MCF 10A (cell line): ENCODE results near the gene TRAPPC14. TPM values are rescaled to one million over a fixed set of nuclear protein-coding genes. Genes with fewer than 3 reads are reported as not detected.
A peak's percentile ranks its signal among the peaks of the same experiment; 100 is the strongest.

ENCODE experiments used
- BruUV-seq: library from RNA; stranded (reverse); fragments of 400-500 nt; replicated peaks from 2 replicates; lab custom pipeline; 2021; lab: Mats Ljungman, UMichigan
- CTCF ChIA-PET: fragments of 300-600 bp; sonication (Branson Sonifier 250); formaldehyde crosslinking; extraction: SDS; loops from one replicate; lab custom pipeline; 2021; ENCODE audit warnings: antibody characterized with exemption, inconsistent platforms; lab: Yijun Ruan, JAX
- POLR2A ChIA-PET: fragments of 300-600, 350-650 bp; sonication (Branson Sonifier 250); formaldehyde crosslinking; extraction: SDS; loops from one replicate; lab custom pipeline; 2020; ENCODE audit warnings: antibody characterized with exemption, inconsistent platforms; lab: Yijun Ruan, JAX
- DNase-seq: peaks from one replicate; pipeline ENCODE4 v3.0.0-alpha.2; 2018; ENCODE audit not compliant: unreplicated experiment
- H3K27ac Mint-ChIP-seq: one replicate; pipeline ENCODE4 v1.8.0; 2022; ENCODE audit warnings: mild to moderate bottlenecking, low read depth, mixed read lengths; ENCODE audit not compliant: unreplicated experiment
- H3K27me3 Mint-ChIP-seq: one replicate; pipeline ENCODE4 v1.8.0; 2022; ENCODE audit warnings: mixed read lengths; ENCODE audit not compliant: insufficient read depth, unreplicated experiment
- H3K36me3 Mint-ChIP-seq: one replicate; pipeline ENCODE4 v1.8.0; 2022; ENCODE audit warnings: mild to moderate bottlenecking, moderate library complexity, mixed read lengths; ENCODE audit not compliant: insufficient read depth, unreplicated experiment
- H3K4me1 Mint-ChIP-seq: one replicate; pipeline ENCODE4 v1.8.0; 2022; ENCODE audit warnings: mixed read lengths; ENCODE audit not compliant: insufficient read depth, unreplicated experiment
- H3K4me3 Mint-ChIP-seq: one replicate; pipeline ENCODE4 v1.8.0; 2022; ENCODE audit warnings: mild to moderate bottlenecking, moderate library complexity, mixed read lengths; ENCODE audit not compliant: unreplicated experiment
- H3K9me3 Mint-ChIP-seq: one replicate; pipeline ENCODE4 v1.8.0; 2022; ENCODE audit warnings: mixed read lengths; ENCODE audit not compliant: unreplicated experiment
- intact Hi-C: fragments of 100-400 bp; cut with micrococcal nuclease; formaldehyde crosslinking; loops from 2 replicates; pipeline ENCODE4 v1.14.1; 2022
- total RNA-seq: library from RNA; stranded (reverse); gene quantifications from 2 replicates; pipeline ENCODE4 v1.2.3, GENCODE V29; 2022
- TF ChIP-seq, protein P1 (sequence below): fragments of 200-600 bp; IDR thresholded peaks from one replicate; pipeline ENCODE4 v1.8.0; 2022; ENCODE audit warnings: antibody characterized with exemption, mild to moderate bottlenecking; ENCODE audit not compliant: unreplicated experiment

Gene TRAPPC14
- total RNA-seq, 1 experiment from 2014 or later = 21.7 TPM

DNA sequence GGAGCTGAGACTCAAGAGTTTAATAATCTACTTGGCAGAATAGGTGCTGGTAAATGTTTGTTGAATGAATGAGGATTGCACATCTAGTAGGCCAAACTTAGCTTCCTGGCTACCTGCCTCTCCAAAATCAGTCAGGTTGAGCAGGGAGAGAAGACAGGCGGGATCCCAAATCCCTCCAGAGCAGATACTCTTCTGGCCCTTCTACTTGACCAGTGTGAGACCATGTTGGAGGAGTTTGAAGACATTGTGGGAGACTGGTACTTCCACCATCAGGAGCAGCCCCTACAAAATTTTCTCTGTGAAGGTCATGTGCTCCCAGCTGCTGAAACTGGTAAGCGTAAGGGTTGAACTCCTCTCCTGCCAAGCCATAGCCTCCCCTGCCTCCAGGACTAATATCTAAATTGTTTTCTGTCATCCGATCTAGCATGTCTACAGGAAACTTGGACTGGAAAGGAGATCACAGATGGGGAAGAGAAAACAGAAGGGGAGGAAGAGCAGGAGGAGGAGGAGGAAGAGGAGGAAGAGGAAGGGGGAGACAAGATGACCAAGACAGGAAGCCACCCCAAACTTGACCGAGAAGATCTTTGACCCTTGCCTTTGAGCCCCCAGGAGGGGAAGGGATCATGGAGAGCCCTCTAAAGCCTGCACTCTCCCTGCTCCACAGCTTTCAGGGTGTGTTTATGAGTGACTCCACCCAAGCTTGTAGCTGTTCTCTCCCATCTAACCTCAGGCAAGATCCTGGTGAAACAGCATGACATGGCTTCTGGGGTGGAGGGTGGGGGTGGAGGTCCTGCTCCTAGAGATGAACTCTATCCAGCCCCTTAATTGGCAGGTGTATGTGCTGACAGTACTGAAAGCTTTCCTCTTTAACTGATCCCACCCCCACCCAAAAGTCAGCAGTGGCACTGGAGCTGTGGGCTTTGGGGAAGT, 34.0 kb downstream of the TRAPPC14 start:
- no TSS peak for BruUV-seq
- H3K4me3 Mint-ChIP-seq = peak overlapping the region; percentile 45
- CTCF ChIA-PET = interaction anchor here (0.6 kb wide), 1 partner anchor 8 kb away, joined by 4 read pairs; no protein-coding TSS in a partner anchor

DNA sequence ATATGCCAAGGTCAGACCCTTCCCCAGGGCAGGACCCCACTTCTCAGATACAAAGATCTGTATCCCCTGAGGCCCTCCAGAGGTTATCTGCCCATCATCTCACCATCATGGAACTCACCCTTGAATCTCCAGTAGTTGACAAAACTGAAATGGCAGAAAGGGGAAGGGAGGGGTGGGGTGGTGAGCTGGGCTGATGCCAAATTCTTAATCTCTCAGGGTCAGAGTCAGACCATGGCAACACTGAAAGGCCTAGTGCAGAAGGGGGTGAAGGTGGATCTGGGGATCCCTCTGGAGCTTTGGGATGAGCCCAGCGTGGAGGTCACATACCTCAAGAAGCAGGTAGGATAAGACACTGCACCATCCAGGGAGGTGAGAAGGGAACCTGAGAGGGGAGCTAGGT, 36.0 kb downstream of the TRAPPC14 start:
- Mint-ChIP-seq H3K36me3 (peaks cover 5% of the 10 kb centered on the region), H3K27me3 (no peaks in the 10 kb centered on the region), H3K4me1 (peaks cover 7% of the 10 kb centered on the region), H3K4me3 (no peak overlapping the region), H3K27ac (no peak overlapping the region), H3K9me3 (no peaks in the 10 kb centered on the region)
- no TSS peak for BruUV-seq
- no peak for DNase-seq
- POLR2A ChIA-PET = interaction anchor here (0.6 to 5.3 kb wide), 3 partner anchors 21 to 51 kb away, joined by 3 to 47 read pairs (median 3); partner anchors contain the start of genes AP4M1 and MCM7
- intact Hi-C loops = no loop called here
- CTCF ChIA-PET = no interaction called here
- TF ChIP-seq, protein P1, sequence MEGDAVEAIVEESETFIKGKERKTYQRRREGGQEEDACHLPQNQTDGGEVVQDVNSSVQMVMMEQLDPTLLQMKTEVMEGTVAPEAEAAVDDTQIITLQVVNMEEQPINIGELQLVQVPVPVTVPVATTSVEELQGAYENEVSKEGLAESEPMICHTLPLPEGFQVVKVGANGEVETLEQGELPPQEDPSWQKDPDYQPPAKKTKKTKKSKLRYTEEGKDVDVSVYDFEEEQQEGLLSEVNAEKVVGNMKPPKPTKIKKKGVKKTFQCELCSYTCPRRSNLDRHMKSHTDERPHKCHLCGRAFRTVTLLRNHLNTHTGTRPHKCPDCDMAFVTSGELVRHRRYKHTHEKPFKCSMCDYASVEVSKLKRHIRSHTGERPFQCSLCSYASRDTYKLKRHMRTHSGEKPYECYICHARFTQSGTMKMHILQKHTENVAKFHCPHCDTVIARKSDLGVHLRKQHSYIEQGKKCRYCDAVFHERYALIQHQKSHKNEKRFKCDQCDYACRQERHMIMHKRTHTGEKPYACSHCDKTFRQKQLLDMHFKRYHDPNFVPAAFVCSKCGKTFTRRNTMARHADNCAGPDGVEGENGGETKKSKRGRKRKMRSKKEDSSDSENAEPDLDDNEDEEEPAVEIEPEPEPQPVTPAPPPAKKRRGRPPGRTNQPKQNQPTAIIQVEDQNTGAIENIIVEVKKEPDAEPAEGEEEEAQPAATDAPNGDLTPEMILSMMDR = no peak

More for the DNA sequence above, 34.0 kb downstream of the TRAPPC14 start:
- peaks cover 5% of the 10 kb centered on the region for H3K36me3 Mint-ChIP-seq
- H3K27me3 Mint-ChIP-seq = no peaks in the 10 kb centered on the region
- TF ChIP-seq, protein P1 = no peak
- DNase-seq = no peak
- no peaks in the 10 kb centered on the region for H3K9me3 Mint-ChIP-seq
- H3K4me1 Mint-ChIP-seq = peaks cover 7% of the 10 kb centered on the region
- intact Hi-C loops = loop anchor here (5.0 kb wide), 1 partner anchor 132 kb away; no protein-coding TSS in a partner anchor
- POLR2A ChIA-PET = interaction anchor here (0.7 to 5.3 kb wide), 4 partner anchors 23 to 1022 kb away, joined by 3 to 47 read pairs (median 3); partner anchors contain the start of genes AP4M1, COPS6 and MCM7
- H3K27ac Mint-ChIP-seq = no peak overlapping the region

DNA sequence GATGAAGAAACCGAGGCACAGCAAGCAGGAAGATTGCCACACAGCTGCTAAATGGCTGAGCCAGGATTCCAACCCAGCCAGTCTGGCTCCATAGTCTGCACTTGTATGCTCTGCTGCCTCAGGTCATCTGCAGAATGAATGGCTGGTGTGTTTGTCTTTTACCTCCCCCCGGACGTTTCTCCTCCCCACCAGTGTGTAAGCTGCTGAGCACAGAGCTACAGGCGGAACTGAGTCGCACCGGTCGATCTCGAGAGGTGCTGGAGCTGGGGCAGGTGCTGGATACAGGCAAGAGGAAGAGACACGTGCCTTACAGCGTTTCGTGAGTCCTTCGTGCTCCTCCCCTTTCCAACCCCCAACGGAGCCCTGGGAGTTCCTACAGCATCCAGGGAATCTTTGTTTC, 36.5 kb downstream of the TRAPPC14 start:
- Mint-ChIP-seq H3K27me3 (no peaks in the 10 kb centered on the region), H3K9me3 (no peaks in the 10 kb centered on the region), H3K27ac (no peak overlapping the region), H3K4me1 (peaks cover 7% of the 10 kb centered on the region), H3K36me3 (peaks cover 5% of the 10 kb centered on the region), H3K4me3 (no peak overlapping the region)
- ChIA-PET CTCF (no interaction called here), POLR2A (interaction anchor here (0.6 to 5.3 kb wide), 3 partner anchors 8 to 50 kb away, joined by 3 to 47 read pairs (median 3); partner anchors contain the start of genes AP4M1 and MCM7)
- DNase-seq = no peak
- intact Hi-C loops = no loop called here
- BruUV-seq = no TSS peak
- TF ChIP-seq, protein P1 = no peak

DNA sequence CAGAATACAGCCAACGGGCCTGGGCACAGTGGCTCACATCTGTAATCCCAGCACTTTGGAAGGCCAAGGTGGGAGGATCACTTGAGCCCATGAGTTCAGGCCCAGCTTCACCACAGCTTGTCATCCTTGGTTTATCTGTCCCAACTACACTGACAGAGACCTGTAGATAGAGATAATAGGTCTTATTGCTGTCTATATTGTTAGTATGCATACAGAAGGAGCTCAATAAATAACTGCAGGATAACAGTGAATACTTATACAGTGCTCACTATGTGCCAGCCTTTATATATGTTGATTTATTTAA, 37.8 kb downstream of the TRAPPC14 start:
- peaks cover 7% of the 10 kb centered on the region for H3K4me1 Mint-ChIP-seq
- intact Hi-C loops = no loop called here
- peak overlapping the region; percentile 98 for H3K4me3 Mint-ChIP-seq
- H3K27me3 Mint-ChIP-seq = no peaks in the 10 kb centered on the region
- H3K36me3 Mint-ChIP-seq = peaks cover 11% of the 10 kb centered on the region
- CTCF ChIA-PET = interaction anchor here (0.7 kb wide), 1 partner anchor 23 kb away, joined by 3 read pairs; no protein-coding TSS in a partner anchor
- DNase-seq = no peak
- no peaks in the 10 kb centered on the region for H3K9me3 Mint-ChIP-seq
- no TSS peak for BruUV-seq
- POLR2A ChIA-PET = interaction anchor here (0.5 to 2.5 kb wide), 6 partner anchors 20 to 562 kb away, joined by 3 to 18 read pairs (median 5); partner anchors contain the start of genes AP4M1, COPS6, LAMTOR4 and MCM7
- H3K27ac Mint-ChIP-seq = peak overlapping the region; percentile 9
- TF ChIP-seq, protein P1 = no peak
